Measurements from ENCODE around the gene TXNDC15.

- TF ChIP-seq CTCF (IDR thresholded peaks at IDR 0.05; ENCODE audit: low read depth, low read length, poor library complexity, severe bottlenecking) (peak; percentile 81), EZH2phosphoT487 (IDR thresholded peaks at IDR 0.05; ENCODE audit: borderline replicate concordance, low read length) (no peak)
These were observed 31.2 kb downstream of the TXNDC15 start for GRCh38 chr5:134905246-134905996.
